Suppressor macrophage treated with lipopolysaccharide for 1 hour (primary cell): Measurements from ENCODE around the gene HSF5.

Experiments
- DNase-seq, 3 donors: peaks; one replicate each; pipeline ENCODE4 v3.0.0-alpha.2; 2020 to 2022

The HSF5 gene

DNA sequence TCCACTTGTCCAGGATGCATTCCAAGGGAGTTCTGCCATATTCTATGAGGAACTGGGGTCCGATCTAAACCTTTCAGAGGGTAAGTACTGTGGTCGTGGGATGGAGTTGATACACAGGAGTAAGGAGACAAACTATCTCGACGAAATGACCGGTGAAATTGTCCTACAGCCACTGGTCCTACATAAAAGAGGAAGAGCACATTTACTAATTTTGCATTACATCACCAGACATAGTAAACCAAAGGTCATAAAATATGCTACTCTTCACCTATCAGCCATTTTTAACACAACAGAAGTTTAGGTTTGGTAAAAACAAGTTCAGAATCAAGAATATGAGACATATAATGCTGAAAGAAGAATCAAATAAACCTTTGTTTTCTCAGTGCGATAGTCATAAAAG is 8.1 kb downstream of the HSF5 start:
- DNase-seq: peak in 2 of 3 donors; percentile 23 to 26

DNA sequence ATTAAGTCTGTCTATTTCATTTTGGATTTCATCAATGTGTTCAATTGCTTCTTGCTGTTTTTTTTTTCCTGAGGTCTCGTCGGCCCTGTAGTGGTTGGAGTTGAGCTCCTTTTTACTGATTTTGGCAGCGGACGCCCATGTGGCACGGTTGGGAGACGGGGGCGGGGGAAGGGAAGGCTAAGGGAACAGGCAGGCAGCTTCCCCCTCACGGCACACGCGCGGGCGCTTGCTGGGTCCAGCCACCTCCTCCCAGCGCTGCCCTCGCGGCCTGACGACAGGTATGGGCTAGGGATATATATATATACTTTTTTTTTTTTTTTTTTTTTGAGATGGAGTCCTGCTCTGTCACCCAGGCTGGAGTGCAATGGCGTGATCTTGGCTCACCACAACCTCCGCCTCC is 11.4 kb downstream of the HSF5 start:
- DNase-seq: no peak

DNA sequence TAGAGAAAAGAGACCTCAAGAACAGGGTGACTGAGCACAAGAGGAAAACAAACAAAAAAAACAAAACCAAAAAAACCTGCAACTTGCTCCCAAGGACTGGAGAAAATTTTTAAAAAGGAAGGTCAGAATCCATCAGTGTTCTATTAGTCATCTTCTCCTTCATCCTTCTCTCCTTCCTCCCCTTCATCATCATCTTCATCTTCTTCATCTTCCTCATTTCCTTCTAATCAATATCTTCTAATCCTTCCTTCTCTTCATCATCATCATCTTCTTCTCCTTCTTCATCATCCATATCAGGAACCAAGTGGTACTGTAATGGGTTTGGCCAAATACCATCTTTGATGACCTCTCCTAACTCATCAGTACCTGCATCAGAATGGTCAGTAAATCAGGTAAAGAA is 12.2 kb downstream of the HSF5 start:
- DNase-seq: no peak

DNA sequence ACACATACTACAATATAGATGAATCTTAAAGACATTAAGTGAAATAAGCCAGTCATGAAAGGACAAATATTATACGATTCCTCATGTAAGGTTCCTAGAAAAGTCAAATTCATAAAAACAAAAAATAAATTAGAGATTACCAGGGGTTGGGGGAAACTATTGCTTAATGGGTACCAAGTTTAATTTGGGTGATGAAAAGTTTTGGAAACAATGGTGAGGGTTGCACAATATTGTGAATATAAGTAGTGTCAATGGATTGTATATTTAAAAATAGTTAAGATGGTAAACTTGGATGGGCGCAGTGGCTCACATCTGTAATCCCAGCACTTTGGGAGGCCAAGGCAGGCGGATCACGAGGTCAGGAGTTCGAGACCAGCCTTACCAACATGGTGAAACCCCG is 17.9 kb downstream of the HSF5 start:
- DNase-seq: no peak

DNA sequence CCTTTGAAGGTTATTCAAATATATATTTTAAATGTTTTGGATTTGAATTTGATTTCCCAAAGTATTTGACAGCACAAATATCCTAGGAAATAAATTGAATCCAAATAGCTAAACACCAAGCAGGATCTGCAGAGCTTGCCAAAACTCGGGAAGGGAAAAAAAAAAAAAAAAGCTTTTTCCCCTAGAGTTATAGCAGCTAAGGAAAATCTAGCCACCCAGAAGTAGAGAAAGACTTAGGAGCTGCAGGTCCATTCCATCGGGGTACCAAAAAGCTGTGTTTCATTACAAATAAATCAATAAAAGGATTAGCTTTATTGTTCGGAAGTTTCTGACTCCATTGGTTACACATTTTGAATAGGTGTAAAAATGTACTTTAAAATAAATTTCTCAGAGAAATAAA is 19.3 kb downstream of the HSF5 start:
- DNase-seq: no peak

DNA sequence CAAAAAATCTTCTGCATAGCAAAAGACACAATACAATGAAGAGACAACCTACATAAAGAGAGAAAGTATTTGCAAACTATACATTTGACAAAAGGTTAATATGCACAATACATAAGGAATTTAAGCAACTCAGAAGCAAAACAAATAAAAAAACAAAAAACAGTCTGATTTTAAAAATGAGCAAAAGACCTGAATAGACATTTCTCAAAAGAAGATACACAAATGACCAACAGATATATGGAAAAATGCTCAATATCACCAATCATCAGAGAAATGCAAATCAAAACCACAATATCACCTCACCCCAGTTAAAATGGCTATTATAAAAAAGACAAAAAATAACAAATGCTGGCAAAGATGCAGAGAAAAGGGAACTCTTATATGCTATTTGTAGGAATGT is 32.7 kb downstream of the HSF5 start:
- DNase-seq: no peak

DNA sequence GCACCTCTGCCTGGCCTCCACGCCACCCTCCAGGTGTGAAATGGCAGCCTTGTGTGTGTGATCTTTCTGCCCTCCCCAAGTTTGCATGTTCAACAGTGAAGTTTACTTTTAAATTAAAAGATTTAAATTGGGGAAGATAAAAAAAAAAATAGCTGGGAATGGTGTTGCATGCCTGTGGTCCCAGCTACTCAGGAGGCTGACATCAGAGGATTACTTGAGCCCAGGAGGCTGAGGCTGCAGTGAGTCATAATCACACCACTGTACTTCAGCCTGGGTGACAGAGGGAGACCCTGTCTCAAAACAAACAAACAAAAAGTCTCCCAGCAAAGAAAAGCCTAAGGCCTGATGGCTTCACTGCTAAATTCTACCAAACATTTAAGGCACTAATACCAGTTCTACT is 35.5 kb downstream of the HSF5 start:
- peak in 1 of 3 donors; percentile 10 for DNase-seq

DNA sequence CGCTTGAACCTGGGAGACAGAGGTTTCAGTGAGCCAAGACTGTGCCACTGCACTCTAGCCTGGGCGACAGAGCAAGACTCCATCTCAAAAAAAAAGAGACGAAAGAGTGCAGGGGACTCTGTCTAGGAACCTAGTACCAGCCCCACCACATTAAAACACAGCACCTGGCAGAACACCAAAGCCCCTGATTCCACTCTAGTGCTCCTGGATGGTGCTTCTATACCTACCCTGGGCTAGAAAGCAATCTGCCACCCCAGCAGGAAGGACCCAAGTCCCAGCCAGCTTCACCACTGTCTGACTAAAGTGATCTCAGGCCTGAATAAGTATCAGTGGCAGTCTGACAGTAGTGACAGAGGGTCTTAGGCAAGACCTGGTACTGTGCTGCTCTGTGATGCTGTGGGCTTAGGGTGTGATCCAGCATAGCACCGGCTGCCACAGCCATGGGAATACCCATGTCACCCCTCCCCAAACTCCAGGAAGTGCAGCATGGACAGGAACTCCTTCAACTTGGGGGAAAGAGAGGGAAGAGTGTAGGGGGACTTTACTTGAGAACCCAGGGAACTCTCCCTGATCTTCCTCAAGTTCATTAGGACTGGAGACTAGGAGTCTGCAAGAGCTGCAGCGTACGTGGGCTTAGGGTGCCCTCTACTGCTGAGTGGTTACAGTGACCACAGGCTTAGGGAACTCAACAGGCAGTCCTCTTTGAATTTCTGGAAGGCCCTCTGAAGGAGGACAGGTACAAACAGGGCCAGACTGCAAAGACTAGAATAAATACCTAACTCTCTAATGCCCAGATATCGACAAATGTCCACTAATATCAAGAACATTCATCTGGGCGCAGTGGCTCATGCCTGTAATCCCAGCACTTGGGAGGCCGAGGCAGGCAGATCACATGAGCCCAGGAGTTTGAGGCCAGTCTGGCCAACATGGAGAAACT is 40.9 kb downstream of the HSF5 start:
- DNase-seq: peak; percentile 88 to 89 (median 89)

DNA sequence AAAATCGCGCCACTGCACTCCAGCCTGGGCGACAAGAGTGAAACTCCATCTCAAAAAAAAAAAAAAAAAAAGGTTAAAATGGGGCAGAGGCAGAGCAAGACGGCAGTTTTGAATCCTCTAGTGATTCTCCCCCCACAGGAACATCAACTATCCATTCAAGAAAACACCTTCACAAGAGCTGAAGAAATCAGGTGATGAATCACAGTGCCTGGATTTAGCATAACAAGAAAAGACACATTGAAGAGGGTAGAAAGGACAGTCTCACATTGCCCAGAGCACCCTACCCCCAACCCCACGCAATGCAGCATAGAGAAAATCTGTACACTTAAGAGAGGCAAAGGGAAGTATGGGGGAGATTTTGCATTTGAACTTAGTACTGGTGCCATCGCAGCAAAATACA is 42.1 kb downstream of the HSF5 start:
- no peak for DNase-seq

DNA sequence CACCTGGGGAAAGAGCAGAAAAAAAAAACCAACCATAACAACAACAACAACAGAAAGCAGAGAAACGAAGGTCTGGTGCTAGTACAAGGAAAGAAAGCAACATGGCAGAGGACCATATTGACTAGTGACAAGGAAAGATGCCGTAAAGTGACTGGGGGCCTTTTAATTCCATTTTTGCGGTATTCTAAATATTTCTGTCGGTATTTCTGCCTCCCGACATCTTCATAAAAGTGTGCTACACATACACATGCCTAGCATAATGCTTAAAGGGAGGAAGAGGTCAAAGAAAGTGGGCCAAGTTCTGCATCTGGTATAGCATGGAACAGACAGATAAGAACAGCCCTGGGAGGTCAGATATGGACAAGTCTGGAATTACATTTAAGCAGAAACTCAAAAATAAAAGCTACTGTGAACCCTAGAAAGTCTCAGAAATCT is 51.4 kb downstream of the HSF5 start:
- DNase-seq: no peak

DNA sequence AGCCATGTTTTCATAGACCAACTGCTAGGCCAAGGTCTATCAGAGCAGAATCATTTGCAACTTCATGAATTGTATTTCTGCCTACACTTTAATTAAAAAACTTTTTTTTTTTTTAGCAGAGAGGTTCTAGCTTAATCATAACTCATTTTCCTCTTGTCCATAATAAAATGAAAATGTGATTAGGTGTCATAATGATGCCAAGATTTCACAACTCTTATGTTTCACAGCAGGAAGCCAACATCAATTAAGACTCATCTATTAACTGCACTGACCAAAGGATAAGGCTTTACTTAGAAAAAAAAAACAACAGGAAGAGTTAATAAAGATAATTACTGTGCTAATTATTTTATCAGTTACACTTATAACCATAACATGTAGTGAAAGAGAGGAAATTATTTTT is 52.0 kb downstream of the HSF5 start:
- DNase-seq: no peak

DNA sequence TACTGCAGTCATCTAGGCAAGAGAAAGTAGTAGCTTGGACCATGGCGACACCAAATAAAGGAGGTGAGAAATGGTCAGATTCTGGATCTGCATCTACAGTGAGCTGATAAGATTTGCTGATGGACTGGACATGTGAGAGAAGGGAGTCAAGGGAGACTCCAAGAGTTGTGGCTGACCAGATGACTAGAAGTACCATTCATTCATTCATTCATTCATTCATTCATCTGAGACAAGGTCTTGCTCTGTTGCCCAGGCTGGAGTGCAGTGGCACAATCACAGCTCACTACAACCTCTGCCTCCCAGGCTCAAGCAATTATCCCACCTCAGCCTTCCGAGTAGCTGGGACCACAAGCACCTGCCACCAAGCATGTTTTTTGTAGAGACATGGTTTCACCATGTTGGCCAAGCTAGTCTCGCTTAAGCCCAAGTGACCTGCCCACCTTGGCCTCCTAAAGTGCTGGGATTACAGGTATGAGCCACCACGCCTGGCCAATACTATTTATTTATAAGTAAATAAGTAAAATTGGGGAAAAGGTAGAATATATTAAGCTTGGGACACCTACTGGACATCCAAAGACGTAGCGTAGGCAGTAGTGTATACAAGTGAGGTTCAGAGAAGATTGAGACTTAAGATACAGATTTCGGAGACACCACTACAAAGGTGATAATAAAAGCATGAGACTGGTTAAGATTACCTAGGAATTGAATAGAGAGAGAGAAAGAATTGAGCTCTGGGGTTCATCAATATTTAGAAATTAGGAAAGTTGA is 55.2 kb downstream of the HSF5 start:
- DNase-seq: no peak

DNA sequence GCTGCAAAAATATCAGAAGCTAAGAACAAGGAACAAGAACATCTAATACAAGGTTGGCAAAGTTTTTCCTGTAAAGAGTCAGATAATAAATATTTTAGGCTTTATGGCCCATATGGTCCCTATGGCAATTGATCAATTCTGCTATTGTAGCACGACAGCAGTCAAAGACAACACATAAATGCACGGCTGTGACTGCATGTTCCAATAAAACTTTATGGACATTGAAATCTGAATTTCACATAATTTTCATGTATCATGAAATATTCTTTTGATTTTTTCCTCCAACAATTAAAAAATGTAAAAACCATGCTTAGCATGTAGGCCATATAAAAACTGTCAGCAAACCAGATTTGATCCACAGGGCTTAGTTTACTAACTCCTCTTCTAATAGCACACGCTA is 60.4 kb downstream of the HSF5 start:
- no peak for DNase-seq

DNA sequence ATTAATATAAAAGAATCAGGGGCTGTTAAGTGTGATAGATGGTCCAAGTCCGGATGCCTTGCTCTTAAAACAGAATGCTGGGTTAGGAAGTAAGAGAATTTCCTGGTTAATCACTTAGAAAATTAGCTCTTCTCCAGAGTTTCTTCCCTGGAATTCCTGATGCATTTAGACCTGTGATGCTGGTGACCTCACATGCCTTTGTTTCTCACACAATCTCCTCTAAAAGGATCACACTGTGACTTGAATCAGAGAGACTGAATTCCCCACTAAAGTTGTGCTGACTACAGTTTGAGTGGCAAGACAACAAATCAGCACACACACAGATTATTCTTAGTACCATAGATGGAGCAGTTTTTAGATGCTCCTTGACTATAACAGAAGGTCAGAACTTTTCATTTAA is 66.5 kb downstream of the HSF5 start:
- DNase-seq: peak in 2 of 3 donors; percentile 9 to 39

DNA sequence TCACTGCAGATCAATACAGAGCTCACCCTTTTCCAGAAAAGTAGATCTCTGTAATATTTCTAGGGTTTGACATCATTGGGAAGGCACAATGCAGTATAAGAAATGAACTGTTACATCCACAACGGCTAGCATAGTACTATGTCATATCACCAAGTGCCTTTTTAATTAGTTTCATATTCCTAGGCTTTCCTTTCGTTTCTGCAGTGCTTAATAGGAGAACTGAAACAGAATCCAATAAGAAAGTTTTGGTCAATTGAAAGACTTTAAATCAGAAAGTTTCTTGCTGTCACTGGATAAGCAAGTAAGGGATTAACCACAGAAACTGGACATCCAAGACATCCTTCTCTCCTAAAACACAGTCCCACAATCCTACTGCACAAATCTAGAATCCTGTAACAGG is 67.4 kb downstream of the HSF5 start:
- peak; percentile 45 to 85 (median 57) for DNase-seq

DNA sequence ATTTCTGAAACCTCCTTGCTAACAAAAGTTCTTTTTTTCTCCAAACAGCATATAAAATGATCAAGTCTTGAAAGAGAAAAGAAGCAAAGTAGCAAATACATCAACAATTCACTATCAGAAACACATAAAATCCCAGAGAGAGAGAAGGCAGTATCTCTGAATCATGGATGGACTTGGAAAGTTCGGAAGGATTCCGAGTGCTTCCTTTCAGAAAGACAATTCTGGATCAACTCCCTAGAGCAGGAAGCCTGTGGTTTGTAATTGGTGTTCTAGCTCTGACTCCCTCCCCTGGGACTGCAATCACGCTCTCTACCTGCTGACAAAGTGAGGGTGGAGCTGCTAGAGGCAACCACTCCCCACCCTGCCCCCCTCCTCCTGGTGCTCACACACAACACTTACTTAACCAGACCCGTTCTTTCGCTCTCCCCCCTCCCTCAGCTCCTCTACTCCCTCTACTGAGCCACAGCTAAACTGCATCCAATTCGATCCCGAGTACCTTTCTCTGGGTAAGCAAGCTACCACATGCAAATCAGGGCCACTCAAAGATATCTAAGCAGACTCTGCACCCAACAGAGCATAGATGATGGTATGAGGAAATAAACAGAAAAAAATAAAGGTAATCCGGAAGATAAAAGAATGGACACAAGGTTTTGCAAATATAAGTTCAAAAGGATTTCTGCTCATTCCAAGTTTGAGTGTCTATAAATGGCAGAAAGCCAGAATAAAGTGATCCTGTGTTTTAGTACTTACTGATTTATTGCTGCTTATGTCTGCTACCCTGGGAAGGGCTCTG is 70.7 kb downstream of the HSF5 start, which contains the start of gene RNF43:
RNF43 (minus strand) TSS at position 235 of the 793 bp plus-strand sequence. CDS start 1,957 bp downstream, outside the sequence.
- DNase-seq: peak; percentile 78 to 84 (median 82)

DNA sequence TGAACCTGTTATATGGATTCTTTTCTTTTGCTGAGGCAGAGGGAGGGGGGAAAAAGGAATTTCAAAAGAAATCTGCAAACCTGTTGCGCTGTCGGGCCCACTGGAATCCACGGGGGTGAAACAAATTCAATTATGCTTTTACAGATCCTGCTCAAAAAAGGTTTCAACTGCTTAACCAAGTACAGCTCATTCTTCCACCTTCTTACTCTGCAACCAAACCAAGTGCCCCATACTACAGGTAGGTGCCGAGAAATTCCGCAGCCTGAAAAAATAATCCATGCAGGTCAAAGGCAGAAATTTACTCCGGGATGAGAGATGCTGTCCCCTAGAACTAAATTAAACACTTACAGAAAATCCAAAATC is 71.3 kb downstream of the HSF5 start:
- DNase-seq: no peak

DNA sequence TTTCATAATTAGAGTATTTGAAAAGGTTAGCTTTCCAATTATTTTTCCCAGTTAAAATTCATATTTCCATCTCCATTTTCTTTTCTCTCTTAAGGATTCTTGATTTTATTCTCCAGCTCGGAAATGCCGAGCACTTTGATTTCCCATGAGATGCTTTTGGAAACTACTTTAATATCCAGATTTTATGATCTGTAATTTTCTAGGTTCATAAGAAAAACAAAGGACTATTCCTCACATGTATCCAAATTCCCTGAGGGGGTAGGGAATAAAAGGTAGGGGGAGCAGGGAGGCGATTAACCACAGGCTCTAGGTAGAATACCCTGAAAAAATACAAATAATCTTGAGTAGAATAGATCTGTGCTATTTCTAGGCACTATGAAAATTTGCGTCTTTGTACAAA is 71.8 kb downstream of the HSF5 start:
- DNase-seq: no peak

DNA sequence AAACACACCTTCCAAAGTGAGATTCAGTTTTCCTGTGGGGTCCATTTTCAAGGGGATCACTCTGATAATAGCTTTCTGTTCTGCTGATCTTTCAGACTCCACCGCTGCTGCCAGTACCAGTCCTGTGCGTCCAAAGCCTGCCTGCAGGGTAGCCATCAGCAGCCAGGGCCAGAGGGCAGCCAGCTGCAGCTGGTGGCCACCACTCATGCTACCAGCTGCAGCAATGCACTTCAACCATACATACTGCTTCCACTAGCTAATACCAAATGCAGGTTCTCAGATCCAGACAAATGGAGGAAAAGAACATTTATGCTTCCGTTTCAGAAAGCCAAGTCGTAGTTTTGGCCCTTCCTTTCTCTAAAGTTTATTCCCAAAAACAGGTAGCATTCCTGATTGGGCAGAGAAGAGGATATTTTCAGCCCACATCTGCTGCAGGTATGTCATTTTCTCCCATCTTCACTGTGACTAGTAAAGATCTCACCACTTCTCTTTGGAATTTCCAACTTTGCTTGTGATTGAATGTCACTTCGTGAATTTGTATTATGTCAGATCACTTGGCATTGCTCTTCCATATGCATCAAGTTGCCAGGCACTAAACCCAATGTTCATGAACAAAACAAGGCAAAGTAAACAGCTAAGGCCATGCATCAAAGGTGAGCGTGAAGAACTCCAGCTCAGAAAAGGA is 72.7 kb downstream of the HSF5 start:
- DNase-seq: peak; percentile 7 to 23 (median 17)

DNA sequence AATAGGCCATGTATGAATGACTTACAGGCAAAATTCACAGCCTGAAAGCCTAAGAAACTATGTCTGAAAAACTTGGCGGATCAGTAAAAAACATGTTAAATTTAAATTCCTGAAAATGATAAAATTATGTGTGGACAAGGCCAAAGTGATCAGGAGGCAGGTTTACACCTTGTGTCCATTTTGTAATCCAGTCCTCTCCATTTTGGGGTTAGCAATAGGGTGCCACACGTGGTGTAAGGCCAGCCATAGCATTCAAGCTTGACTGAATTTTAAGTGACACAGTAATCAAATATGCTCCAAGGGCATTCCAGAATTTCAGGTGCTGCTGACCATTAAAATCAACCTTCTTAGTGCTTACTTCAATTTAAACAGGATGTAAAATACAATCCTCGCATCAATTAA is 73.6 kb downstream of the HSF5 start:
- no peak for DNase-seq

DNA sequence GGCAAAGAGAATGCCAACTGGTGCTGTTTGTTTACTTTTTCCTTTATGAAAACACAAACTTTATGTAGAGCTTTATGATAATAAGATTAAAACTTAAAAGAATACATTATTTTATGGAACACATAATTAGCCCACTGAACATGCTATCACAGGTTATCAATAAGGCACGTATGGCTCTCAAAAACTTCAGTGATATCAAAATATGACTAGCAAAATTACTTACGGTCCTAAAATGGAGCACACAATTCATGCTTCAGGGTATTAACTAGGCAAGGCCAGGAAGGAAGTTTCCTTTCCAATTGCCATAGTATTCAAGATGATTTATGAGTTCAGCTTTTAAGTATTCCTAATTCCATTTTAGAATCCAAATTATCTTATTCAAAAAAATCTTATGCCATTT is 74.5 kb downstream of the HSF5 start:
- no peak for DNase-seq

DNA sequence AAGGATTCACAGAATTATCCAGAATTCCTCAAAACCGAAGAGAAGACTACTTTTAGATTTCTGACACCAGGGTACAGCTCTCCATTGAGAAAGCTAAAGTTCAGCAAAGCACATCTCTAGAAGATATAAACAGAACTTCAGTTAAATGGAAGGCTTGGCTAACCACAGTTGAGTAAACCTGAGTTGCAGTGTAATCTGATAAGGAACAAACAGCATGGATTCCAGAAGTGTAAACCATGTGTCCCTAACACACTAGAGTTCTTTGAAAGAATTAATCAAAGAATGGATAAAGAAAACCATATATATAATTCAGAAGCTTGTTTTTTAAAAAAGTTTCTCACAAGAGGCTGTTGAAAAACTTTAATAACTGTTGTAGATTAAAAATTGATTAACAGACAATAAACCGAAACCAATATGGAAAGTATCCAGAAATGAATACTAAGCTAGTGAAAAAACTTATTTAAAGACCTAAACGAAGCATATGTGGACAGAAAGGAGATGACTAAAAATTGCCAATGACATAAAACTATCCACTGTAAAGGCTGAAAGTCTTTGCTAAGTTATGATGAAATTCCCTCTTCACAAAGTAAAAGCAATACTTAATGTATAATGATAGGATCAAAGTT is 75.1 kb downstream of the HSF5 start:
- no peak for DNase-seq
